ENCODE results near the gene MS4A14. TPM values are rescaled to one million over a fixed set of nuclear protein-coding genes. Genes with fewer than 3 reads are reported as not detected.

The MS4A14 gene
- not detected in 2 replicates for total RNA-seq

GRCh38 chr11:60396382-60396781, at the start of gene MS4A14:
Gene MS4A14 (plus strand): TSS chr11:60396459. CDS start chr11:60396579, 120 bp downstream.

GRCh38 chr11:60378354-60378753, 17.9 kb upstream of the MS4A14 start, which contains the start of gene MS4A7:
Gene MS4A7 (plus strand): TSS chr11:60378532. CDS start chr11:60383142, 4,610 bp downstream.

GRCh38 chr11:60429272-60429671, 33.0 kb downstream of the MS4A14 start, which contains the start of gene MS4A5:
Gene MS4A5 (plus strand): TSS chr11:60429572. CDS start chr11:60429675, 103 bp downstream.

GRCh38 chr11:60455531-60456042, 59.3 kb downstream of the MS4A14 start, which contains the start of gene MS4A1:
Gene MS4A1 (plus strand): TSS chr11:60455847. CDS start chr11:60462375, 6,528 bp downstream.

Other genes starting within 250 kb of the MS4A14 start
- not detected in 2 replicates for gene MS4A6A, start 213.4 kb upstream of the MS4A14 start, total RNA-seq
- not detected in 2 replicates for gene MS4A4E, start 153.3 kb upstream of the MS4A14 start, total RNA-seq
- not detected in 2 replicates for gene MS4A4A, start 115.8 kb upstream of the MS4A14 start, total RNA-seq
- not detected in 2 replicates for gene MS4A6E, start 69.2 kb upstream of the MS4A14 start, total RNA-seq
- not detected in 2 replicates for gene MS4A7, start 17.9 kb upstream of the MS4A14 start, total RNA-seq
- gene MS4A5, start 33.1 kb downstream of the MS4A14 start, total RNA-seq: not detected in 2 replicates
- not detected in 2 replicates for gene MS4A1, start 59.4 kb downstream of the MS4A14 start, total RNA-seq
- not detected in 2 replicates for gene MS4A12, start 96.3 kb downstream of the MS4A14 start, total RNA-seq
- gene MS4A13, start 118.9 kb downstream of the MS4A14 start, total RNA-seq: not detected in 2 replicates

All from aortic smooth muscle cell (primary cell).